Measurements from ENCODE around the gene ZNF223.

DNA sequence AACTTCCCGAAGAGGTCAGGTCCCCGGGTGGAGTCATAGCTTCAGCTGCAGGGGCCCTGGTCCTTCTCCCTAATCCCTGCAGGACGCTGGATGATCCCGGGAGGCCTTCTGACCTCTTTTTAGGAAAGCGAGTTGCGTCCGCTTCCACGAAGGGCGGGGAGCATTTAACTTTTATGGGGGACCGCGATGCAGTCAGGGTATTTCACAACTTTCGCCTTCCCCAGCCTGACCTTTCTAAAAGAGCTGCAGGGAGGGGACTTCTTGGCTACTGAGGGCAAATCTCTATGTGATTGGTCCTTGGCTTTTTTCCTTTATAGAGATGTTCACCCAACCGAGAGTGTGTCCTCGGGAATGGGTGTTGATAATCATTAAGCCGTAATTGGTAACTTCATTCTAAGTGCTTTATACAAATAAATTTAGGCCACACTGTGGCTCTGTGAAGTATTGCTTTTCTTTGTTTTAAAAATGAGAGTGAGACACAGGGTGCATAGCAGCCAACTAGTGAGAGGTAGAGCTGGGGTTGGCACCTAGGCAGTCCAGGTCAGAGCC lies 48.3 kb upstream of the ZNF223 start:
- no peak for TF ChIP-seq SIN3A (IDR thresholded peaks at IDR 0.05; ENCODE audit: low read depth, low read length)
- no peak for TF ChIP-seq EZH2 (IDR thresholded peaks at IDR 0.05; ENCODE audit: borderline replicate concordance, control insufficient read depth, low read depth, low read length)
- TF ChIP-seq, protein P1, sequence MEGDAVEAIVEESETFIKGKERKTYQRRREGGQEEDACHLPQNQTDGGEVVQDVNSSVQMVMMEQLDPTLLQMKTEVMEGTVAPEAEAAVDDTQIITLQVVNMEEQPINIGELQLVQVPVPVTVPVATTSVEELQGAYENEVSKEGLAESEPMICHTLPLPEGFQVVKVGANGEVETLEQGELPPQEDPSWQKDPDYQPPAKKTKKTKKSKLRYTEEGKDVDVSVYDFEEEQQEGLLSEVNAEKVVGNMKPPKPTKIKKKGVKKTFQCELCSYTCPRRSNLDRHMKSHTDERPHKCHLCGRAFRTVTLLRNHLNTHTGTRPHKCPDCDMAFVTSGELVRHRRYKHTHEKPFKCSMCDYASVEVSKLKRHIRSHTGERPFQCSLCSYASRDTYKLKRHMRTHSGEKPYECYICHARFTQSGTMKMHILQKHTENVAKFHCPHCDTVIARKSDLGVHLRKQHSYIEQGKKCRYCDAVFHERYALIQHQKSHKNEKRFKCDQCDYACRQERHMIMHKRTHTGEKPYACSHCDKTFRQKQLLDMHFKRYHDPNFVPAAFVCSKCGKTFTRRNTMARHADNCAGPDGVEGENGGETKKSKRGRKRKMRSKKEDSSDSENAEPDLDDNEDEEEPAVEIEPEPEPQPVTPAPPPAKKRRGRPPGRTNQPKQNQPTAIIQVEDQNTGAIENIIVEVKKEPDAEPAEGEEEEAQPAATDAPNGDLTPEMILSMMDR (IDR thresholded peaks at IDR 0.05 in 2 of 3, conservative IDR thresholded peaks at IDR 0.05 in 1 of 3; ENCODE audit: control insufficient read depth in 2 of 3, extremely low read depth in 1 of 3, insufficient read depth in 1 of 3, low read depth in 3 of 3, low read length in 3 of 3) = peak in 1 of 3 experiments; percentile 15; a peak in 1 of 6 replicates
- TF ChIP-seq, protein P2, sequence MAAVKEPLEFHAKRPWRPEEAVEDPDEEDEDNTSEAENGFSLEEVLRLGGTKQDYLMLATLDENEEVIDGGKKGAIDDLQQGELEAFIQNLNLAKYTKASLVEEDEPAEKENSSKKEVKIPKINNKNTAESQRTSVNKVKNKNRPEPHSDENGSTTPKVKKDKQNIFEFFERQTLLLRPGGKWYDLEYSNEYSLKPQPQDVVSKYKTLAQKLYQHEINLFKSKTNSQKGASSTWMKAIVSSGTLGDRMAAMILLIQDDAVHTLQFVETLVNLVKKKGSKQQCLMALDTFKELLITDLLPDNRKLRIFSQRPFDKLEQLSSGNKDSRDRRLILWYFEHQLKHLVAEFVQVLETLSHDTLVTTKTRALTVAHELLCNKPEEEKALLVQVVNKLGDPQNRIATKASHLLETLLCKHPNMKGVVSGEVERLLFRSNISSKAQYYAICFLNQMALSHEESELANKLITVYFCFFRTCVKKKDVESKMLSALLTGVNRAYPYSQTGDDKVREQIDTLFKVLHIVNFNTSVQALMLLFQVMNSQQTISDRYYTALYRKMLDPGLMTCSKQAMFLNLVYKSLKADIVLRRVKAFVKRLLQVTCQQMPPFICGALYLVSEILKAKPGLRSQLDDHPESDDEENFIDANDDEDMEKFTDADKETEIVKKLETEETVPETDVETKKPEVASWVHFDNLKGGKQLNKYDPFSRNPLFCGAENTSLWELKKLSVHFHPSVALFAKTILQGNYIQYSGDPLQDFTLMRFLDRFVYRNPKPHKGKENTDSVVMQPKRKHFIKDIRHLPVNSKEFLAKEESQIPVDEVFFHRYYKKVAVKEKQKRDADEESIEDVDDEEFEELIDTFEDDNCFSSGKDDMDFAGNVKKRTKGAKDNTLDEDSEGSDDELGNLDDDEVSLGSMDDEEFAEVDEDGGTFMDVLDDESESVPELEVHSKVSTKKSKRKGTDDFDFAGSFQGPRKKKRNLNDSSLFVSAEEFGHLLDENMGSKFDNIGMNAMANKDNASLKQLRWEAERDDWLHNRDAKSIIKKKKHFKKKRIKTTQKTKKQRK (IDR thresholded peaks at IDR 0.05; ENCODE audit: low read depth, low read length) = no peak
- no peak for TF ChIP-seq EP300 (IDR thresholded peaks at IDR 0.05; ENCODE audit: borderline replicate concordance in 1 of 2, control insufficient read depth in 1 of 2, low read depth in 2 of 2, low read length in 2 of 2)
- no peak for TF ChIP-seq GABPA (IDR thresholded peaks at IDR 0.05; ENCODE audit: low read depth)
- TF ChIP-seq BRCA1 (IDR thresholded peaks at IDR 0.05; ENCODE audit: low read depth, low read length) = no peak
- TF ChIP-seq POLR2A (IDR thresholded peaks at IDR 0.05; ENCODE audit: low read depth, low read length) = no peak
- TF ChIP-seq, protein P3, sequence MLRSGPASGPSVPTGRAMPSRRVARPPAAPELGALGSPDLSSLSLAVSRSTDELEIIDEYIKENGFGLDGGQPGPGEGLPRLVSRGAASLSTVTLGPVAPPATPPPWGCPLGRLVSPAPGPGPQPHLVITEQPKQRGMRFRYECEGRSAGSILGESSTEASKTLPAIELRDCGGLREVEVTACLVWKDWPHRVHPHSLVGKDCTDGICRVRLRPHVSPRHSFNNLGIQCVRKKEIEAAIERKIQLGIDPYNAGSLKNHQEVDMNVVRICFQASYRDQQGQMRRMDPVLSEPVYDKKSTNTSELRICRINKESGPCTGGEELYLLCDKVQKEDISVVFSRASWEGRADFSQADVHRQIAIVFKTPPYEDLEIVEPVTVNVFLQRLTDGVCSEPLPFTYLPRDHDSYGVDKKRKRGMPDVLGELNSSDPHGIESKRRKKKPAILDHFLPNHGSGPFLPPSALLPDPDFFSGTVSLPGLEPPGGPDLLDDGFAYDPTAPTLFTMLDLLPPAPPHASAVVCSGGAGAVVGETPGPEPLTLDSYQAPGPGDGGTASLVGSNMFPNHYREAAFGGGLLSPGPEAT (IDR thresholded peaks at IDR 0.05; ENCODE audit: low read depth) = no peak
- no peak for TF ChIP-seq ZSCAN29 (IDR thresholded peaks at IDR 0.05)
